Measurements from ENCODE around the gene MARCHF5.
A peak's percentile ranks its signal among the peaks of the same experiment; 100 is the strongest.
"Not testable (repeated sequence)": the region's sequence is repeated elsewhere in the genome, so short reads cannot be mapped to it uniquely, and the experiment has no call there.

Gene MARCHF5

DNA sequence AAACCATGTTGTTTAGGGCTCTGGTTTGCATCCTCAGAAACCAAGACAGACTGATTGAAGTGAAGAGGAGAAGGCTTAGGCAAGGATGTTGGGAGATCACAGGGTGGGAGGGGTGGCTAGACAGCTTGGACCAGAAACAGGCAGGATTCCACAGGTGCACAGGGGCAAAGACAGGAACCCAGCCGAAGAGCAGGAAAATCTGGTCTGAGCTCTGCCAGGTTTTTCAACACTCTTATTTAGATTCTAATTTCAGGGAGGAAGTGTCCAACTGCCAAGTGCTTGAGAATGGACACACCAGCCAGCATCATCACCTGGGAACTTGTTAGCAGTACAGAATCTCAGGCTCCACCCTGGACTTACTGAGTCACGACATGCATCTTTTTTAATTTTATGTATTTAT is 93.8 kb downstream of the MARCHF5 start:
- no peak for DNase-seq
- H3K27me3 ChIP-seq (ENCODE audit: insufficient read depth, low read depth, severe bottlenecking), result no peaks in the 10 kb centered on the region
- H3K27ac ChIP-seq, result no peak overlapping the region
- H3K4me3 ChIP-seq (ENCODE audit: low read depth, low read length), result no peak overlapping the region
- TF ChIP-seq, protein P1, sequence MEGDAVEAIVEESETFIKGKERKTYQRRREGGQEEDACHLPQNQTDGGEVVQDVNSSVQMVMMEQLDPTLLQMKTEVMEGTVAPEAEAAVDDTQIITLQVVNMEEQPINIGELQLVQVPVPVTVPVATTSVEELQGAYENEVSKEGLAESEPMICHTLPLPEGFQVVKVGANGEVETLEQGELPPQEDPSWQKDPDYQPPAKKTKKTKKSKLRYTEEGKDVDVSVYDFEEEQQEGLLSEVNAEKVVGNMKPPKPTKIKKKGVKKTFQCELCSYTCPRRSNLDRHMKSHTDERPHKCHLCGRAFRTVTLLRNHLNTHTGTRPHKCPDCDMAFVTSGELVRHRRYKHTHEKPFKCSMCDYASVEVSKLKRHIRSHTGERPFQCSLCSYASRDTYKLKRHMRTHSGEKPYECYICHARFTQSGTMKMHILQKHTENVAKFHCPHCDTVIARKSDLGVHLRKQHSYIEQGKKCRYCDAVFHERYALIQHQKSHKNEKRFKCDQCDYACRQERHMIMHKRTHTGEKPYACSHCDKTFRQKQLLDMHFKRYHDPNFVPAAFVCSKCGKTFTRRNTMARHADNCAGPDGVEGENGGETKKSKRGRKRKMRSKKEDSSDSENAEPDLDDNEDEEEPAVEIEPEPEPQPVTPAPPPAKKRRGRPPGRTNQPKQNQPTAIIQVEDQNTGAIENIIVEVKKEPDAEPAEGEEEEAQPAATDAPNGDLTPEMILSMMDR (IDR thresholded peaks at IDR 0.05; ENCODE audit: low read depth, low read length), result no peak
- no peaks in the 10 kb centered on the region for H3K9me3 ChIP-seq (ENCODE audit: severe bottlenecking)
- no peaks in the 10 kb centered on the region for H3K36me3 ChIP-seq

DNA sequence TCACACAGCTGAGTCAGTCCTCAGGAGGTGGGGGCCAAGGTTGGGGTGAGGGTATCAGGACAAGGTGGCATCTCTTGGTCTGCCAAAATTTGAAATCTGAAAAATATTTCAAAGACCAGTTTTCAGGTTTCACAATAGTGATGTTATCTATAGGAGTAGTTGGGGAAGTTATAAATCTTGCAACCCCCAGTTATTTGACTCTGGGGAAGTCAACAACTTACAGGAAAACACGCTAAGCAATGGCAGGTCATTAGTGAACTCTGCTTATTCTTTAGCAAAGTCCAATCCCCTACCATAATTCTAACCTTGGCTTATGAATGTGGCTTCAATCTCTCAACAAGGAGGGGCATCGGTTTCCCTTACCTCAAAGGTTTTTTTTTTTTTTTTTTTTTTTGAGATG is 94.9 kb downstream of the MARCHF5 start:
- Histone ChIP-seq H3K4me3 (ENCODE audit: low read depth, low read length) (no peak overlapping the region), H3K27ac (no peak overlapping the region), H3K27me3 (ENCODE audit: insufficient read depth, low read depth, severe bottlenecking) (no peaks in the 10 kb centered on the region), H3K9me3 (ENCODE audit: severe bottlenecking) (no peaks in the 10 kb centered on the region), H3K36me3 (no peaks in the 10 kb centered on the region)
- TF ChIP-seq, protein P1 (IDR thresholded peaks at IDR 0.05; ENCODE audit: low read depth, low read length), result no peak
- no peak for DNase-seq

DNA sequence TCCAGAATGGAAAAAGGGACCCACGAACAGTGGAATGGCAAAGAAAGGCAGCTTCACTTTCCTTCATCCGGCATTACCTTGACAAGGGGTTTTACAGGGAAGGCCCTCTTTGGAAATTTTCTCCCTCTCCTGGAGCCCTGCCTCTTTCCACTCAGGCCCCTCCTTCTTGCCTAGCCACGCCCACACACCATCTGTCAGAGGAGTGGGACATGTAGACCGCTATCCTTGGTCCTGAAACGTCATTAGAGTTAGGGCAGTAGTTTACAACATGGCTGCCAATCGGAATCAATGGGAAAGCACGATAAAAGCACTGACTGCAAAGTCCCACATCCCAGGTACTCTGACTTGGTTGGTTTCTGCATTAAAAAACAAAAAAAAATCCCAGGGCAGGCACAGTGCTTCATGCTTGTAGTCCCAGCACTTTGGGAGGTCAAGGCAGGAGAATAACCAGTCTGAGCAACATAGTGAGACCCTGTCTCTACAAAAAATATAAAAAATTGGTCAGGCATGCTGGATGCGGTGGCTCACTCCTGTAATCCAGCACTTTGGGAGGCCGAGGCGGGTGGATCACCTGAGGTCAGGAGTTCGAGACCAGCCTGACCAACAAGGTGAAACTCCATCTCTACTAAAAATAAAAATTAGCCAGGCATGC is 96.4 kb downstream of the MARCHF5 start:
- TF ChIP-seq, protein P1 (IDR thresholded peaks at IDR 0.05; ENCODE audit: low read depth, low read length), result no peak
- no peaks in the 10 kb centered on the region for H3K9me3 ChIP-seq (ENCODE audit: severe bottlenecking)
- no peaks in the 10 kb centered on the region for H3K27me3 ChIP-seq (ENCODE audit: insufficient read depth, low read depth, severe bottlenecking)
- no peak overlapping the region for H3K4me3 ChIP-seq (ENCODE audit: low read depth, low read length)
- H3K27ac ChIP-seq, result no peak overlapping the region
- H3K36me3 ChIP-seq, result no peaks in the 10 kb centered on the region
- peak; percentile 23 for DNase-seq

DNA sequence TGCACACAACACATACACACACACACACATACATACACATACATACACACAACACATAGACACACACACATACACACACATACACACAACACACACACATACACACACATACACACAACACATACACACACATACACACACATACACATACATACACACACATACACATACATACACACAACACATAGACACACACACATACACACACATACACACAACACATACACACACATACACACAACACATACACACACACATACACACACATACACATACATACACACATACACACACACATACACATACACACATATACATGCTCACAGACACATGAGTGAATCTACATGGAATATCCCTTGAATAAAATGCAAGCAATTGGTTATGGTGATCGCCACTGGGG is 102.2 kb downstream of the MARCHF5 start:
- not testable (repeated sequence) for H3K27ac ChIP-seq; DNase-seq; H3K9me3 ChIP-seq (ENCODE audit: severe bottlenecking); H3K4me3 ChIP-seq (ENCODE audit: low read depth, low read length); H3K36me3 ChIP-seq; H3K27me3 ChIP-seq (ENCODE audit: insufficient read depth, low read depth, severe bottlenecking)

DNA sequence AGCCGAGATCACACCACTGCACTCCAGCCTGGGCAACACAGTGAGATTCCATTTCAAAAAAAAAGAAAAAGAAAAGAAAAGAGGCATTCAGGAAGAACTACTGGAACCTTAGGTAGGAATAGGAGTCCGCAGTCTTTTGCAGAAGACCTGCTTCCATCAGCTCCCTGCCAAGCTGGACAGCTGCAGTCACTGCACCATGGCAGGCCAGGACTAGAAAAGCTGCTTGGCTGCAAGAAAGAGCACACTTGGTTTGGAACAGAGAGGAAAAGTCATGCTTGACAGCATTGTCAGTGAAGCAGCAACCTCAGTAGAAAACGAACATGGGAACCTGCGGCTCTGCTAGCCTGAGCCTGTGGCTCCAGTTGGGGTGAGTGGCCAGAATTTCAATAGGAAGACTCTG is 104.3 kb downstream of the MARCHF5 start:
- Histone ChIP-seq H3K4me3 (ENCODE audit: low read depth, low read length) (no peak overlapping the region), H3K36me3 (no peaks in the 10 kb centered on the region), H3K27ac (no peak overlapping the region), H3K27me3 (ENCODE audit: insufficient read depth, low read depth, severe bottlenecking) (no peaks in the 10 kb centered on the region), H3K9me3 (ENCODE audit: severe bottlenecking) (no peaks in the 10 kb centered on the region)
- TF ChIP-seq, protein P1 (IDR thresholded peaks at IDR 0.05; ENCODE audit: low read depth, low read length), result no peak
- DNase-seq, result no peak

DNA sequence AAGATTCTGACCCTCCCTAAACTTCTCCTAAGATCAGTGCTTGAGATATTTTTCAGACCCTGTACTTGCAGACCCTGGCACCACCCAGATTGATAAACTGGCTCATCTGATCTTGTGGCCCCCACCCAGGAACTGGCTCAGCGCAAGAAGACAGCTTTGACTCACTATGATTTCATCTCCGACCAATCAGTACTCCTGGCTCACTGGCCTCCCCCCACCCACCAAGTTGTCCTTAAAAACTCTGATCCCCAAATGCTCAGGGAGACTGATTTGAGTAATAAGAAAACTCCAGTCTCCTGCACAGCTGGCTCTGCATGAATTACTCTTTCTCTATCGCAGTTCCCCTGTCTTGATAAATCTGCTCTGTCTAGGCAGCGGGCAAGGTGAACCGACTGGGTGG is 111.3 kb downstream of the MARCHF5 start:
- not testable (repeated sequence) for H3K27ac ChIP-seq; H3K36me3 ChIP-seq; DNase-seq; H3K9me3 ChIP-seq (ENCODE audit: severe bottlenecking); H3K27me3 ChIP-seq (ENCODE audit: insufficient read depth, low read depth, severe bottlenecking); H3K4me3 ChIP-seq (ENCODE audit: low read depth, low read length)

All from WERI-Rb-1 (cell line).